Panc1 (cell line): ENCODE results near the gene TLR10. TPM values are rescaled to one million over a fixed set of nuclear protein-coding genes. Genes with fewer than 3 reads are reported as not detected.

Source experiments
- ATAC-seq: fragments of 200-7000 bp; cut with Tn5 transposase; 2 replicates; pipeline ENCODE4 v1.9.1; 2020; ENCODE audit warnings: mild to moderate bottlenecking, moderate library complexity
- BruUV-seq: library from RNA; stranded (reverse); fragments of 400-500 nt; replicated peaks from 2 replicates; lab custom pipeline; 2021; lab: Mats Ljungman, UMichigan
- CTCF ChIA-PET: fragments of 300-600 bp; sonication (Branson Sonifier 250); formaldehyde crosslinking; loops from one replicate; lab custom pipeline; 2022; ENCODE audit warnings: antibody characterized with exemption; lab: Charles Lee
- POLR2A ChIA-PET: fragments of 300-600 bp; sonication (Branson Sonifier 250); formaldehyde crosslinking; loops from one replicate; lab custom pipeline; 2022; ENCODE audit warnings: antibody characterized with exemption; lab: Charles Lee
- DNase-seq: peaks from one replicate; pipeline ENCODE4 v3.0.0-alpha.2; 2010; ENCODE audit warnings: low read depth, low spot score
- H3K27ac ChIP-seq: 2 replicates; pipeline ENCODE4 v1.5.1; 2011; ENCODE audit warnings: mild to moderate bottlenecking, low read length, inconsistent platforms
- H3K27me3 ChIP-seq: fragments of 200-500 bp; sonication (Bioruptor generic); 2 replicates; pipeline ENCODE4 v1.6.0; 2014; ENCODE audit warnings: low read length, inconsistent platforms; ENCODE audit not compliant: control insufficient read depth, insufficient read depth
- H3K36me3 ChIP-seq: fragments of 200-500 bp; sonication (Bioruptor generic); 2 replicates; pipeline ENCODE4 v1.5.1; 2014; ENCODE audit warnings: inconsistent platforms, mild to moderate bottlenecking, low read length, moderate library complexity; ENCODE audit not compliant: control insufficient read depth, insufficient read depth
- H3K4me1 ChIP-seq: 2 replicates; pipeline ENCODE4 v1.5.1; 2011; ENCODE audit warnings: inconsistent platforms, mild to moderate bottlenecking, low read length, moderate library complexity; ENCODE audit not compliant: control insufficient read depth, insufficient read depth
- H3K4me3 ChIP-seq, 2 experiments: 2 replicates each; pipeline ENCODE4 v1.5.1; 2011 to 2012; ENCODE audit warnings: low read depth in 2 of 2, low read length in 2 of 2, mild to moderate bottlenecking in 2 of 2, inconsistent platforms in 1 of 2, moderate library complexity in 1 of 2
- H3K9me3 ChIP-seq: fragments of 200-500 bp; sonication (Bioruptor generic); 2 replicates; pipeline ENCODE4 v1.5.1; 2014; ENCODE audit warnings: low read depth, mild to moderate bottlenecking, inconsistent platforms, low read length, moderate library complexity; ENCODE audit not compliant: control insufficient read depth, insufficient read depth
- CTCF ChIP-seq: fragments of 450-650 bp; IDR thresholded peaks from 2 replicates; pipeline ENCODE4 v1.5.1; 2017; ENCODE audit warnings: mild to moderate bottlenecking
- POLR2AphosphoS5 ChIP-seq: IDR thresholded peaks from 2 replicates; pipeline ENCODE4 v1.6.1; 2012; ENCODE audit warnings: mild to moderate bottlenecking, low read depth, low read length, moderate library complexity
- SIN3A ChIP-seq: IDR thresholded peaks from 2 replicates; pipeline ENCODE4 v1.6.1; 2012; ENCODE audit warnings: low read depth, mild to moderate bottlenecking, low read length, moderate library complexity, borderline replicate concordance; ENCODE audit not compliant: insufficient read depth
- TCF7L2 ChIP-seq: IDR thresholded peaks from 2 replicates; pipeline ENCODE4 v1.6.1; 2011; ENCODE audit warnings: mild to moderate bottlenecking, low read depth, low read length, inconsistent platforms
- in situ Hi-C: cut with HindIII; loops from 2 replicates; pipeline ENCODE4 v1.10.0; 2016; ENCODE audit warnings: low sequenced_read_pairs, low pct_unique_long_range_greater_than_20kb
- intact Hi-C: fragments of 100-400 bp; cut with micrococcal nuclease; formaldehyde crosslinking; loops from one replicate; pipeline ENCODE4 v1.10.0; 2022; ENCODE audit not compliant: unreplicated experiment
- total RNA-seq: library from RNA; stranded (reverse); gene quantifications from one replicate; pipeline ENCODE4 v1.2.1, GENCODE V29; 2021; ENCODE audit not compliant: unreplicated experiment
- TF ChIP-seq, protein P1 (sequence below), 2 experiments: IDR thresholded peaks; 2 replicates each; pipeline ENCODE4 v1.6.1; 2011 to 2012; ENCODE audit warnings: low read depth in 2 of 2, control low read depth in 1 of 2, low read length in 1 of 2, mild to moderate bottlenecking in 1 of 2, moderate library complexity in 1 of 2; ENCODE audit not compliant: insufficient read depth in 1 of 2

Gene TLR10
- total RNA-seq, 1 experiment from 2014 or later = 0.05 TPM

DNA sequence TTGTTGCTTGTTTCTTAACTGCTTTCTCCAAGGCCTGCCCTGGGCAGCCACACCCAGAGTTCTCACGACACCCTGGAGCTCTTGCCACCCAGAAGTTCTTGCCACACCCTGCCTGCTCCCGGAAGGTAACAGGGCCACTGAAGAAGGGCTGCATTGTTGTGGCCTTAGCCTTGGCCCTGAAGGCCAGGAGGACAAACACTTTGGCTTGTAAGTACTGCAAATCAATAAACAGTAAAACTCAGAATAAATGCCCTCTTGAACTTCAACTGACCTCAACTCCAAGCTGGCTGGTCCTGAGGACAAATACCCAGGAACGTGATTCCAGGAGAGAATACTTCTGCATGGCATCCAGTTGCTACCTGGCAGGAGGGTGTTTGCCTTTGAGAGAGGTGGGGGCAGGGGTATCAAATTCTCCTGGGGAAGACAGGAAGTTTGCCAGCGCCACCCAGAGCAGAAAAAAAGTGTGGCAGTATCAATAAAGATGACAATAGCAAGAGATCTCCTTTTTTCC lies 54.1 kb downstream of the TLR10 start:
- Histone ChIP-seq H3K27me3 (no peaks in the 10 kb centered on the region), H3K27ac (no peak overlapping the region), H3K4me1 (peaks cover 3% of the 10 kb centered on the region; the same call in 1 of the 2 replicates), H3K4me3 (no peak overlapping the region), H3K36me3 (no peaks in the 10 kb centered on the region), H3K9me3 (no peaks in the 10 kb centered on the region)
- TF ChIP-seq, protein P1, sequence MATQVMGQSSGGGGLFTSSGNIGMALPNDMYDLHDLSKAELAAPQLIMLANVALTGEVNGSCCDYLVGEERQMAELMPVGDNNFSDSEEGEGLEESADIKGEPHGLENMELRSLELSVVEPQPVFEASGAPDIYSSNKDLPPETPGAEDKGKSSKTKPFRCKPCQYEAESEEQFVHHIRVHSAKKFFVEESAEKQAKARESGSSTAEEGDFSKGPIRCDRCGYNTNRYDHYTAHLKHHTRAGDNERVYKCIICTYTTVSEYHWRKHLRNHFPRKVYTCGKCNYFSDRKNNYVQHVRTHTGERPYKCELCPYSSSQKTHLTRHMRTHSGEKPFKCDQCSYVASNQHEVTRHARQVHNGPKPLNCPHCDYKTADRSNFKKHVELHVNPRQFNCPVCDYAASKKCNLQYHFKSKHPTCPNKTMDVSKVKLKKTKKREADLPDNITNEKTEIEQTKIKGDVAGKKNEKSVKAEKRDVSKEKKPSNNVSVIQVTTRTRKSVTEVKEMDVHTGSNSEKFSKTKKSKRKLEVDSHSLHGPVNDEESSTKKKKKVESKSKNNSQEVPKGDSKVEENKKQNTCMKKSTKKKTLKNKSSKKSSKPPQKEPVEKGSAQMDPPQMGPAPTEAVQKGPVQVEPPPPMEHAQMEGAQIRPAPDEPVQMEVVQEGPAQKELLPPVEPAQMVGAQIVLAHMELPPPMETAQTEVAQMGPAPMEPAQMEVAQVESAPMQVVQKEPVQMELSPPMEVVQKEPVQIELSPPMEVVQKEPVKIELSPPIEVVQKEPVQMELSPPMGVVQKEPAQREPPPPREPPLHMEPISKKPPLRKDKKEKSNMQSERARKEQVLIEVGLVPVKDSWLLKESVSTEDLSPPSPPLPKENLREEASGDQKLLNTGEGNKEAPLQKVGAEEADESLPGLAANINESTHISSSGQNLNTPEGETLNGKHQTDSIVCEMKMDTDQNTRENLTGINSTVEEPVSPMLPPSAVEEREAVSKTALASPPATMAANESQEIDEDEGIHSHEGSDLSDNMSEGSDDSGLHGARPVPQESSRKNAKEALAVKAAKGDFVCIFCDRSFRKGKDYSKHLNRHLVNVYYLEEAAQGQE (IDR thresholded peaks at IDR 0.05; ENCODE audit: insufficient read depth in 1 of 2, low read depth in 2 of 2, low read length in 1 of 2) = no peak
- TF ChIP-seq POLR2AphosphoS5 = no peak
- no peak for TF ChIP-seq CTCF
- TF ChIP-seq TCF7L2 = no peak
- no peak for TF ChIP-seq SIN3A
- BruUV-seq = no TSS peak
- POLR2A ChIA-PET = interaction anchor here (0.7 kb wide), 1 partner anchor 66 kb away, joined by 3 read pairs; no protein-coding TSS in a partner anchor
- ATAC-seq (no peak), DNase-seq (no peak)
- intact Hi-C loops (loop anchor here (5.0 kb wide), 1 partner anchor 666 kb away; no protein-coding TSS in a partner anchor), in situ Hi-C loops (no loop called here)
- CTCF ChIA-PET = no interaction called here

DNA sequence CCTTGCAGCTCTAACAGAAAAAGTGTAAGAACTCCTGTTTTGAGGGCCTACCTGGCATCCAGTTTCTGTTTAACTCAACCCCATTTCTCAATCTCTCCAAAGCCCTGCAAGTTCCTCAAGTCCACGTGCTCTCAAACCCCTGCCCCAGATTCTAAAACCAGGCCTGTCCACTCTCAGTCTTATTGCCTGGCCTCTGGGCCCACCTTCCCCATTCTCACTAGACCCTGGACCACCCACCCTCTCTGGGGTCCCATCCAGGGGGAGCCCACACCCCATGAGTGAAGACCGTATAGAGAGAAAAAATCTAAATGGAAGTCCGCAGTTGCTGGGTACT lies 58.3 kb downstream of the TLR10 start:
- CTCF ChIA-PET = no interaction called here
- no peaks in the 10 kb centered on the region for H3K27me3 ChIP-seq
- TF ChIP-seq, protein P1 (IDR thresholded peaks at IDR 0.05; ENCODE audit: insufficient read depth in 1 of 2, low read depth in 2 of 2, low read length in 1 of 2) = no peak
- TF ChIP-seq SIN3A (no peak), TCF7L2 (no peak), POLR2AphosphoS5 (no peak), CTCF (no peak)
- DNase-seq (no peak), ATAC-seq (no peak)
- H3K36me3 ChIP-seq = no peaks in the 10 kb centered on the region
- H3K4me3 ChIP-seq = no peak overlapping the region
- no peaks in the 10 kb centered on the region for H3K9me3 ChIP-seq
- in situ Hi-C loops (no loop called here), intact Hi-C loops (no loop called here)
- POLR2A ChIA-PET = no interaction called here
- no TSS peak for BruUV-seq
- H3K4me1 ChIP-seq = peaks cover 3% of the 10 kb centered on the region; the same call in 1 of the 2 replicates
- no peak overlapping the region for H3K27ac ChIP-seq
